K562 (cell line): Measurements from ENCODE around the gene RAB2B. TPM values are rescaled to one million over a fixed set of nuclear protein-coding genes. Genes with fewer than 3 reads are reported as not detected.
A peak's percentile ranks its signal among the peaks of the same experiment; 100 is the strongest.

Experiments used
- ATAC-seq: fragments of 200-7000 bp; cut with Tn5 transposase; 3 replicates; pipeline ENCODE4 v1.9.1; 2020; ENCODE audit warnings: moderate library complexity
- BruUV-seq: library from RNA; stranded (reverse); fragments of 400-500 nt; replicated peaks from 2 replicates; lab custom pipeline; 2021; lab: Mats Ljungman, UMichigan
- CTCF ChIA-PET: fragments of 300-600 bp; formaldehyde crosslinking; extraction: SDS; loops from one replicate; lab custom pipeline; 2021; ENCODE audit warnings: low intra/inter-chr PET ratio; lab: Yijun Ruan, JAX
- POLR2A ChIA-PET: fragments of 300-600, 350-650 bp; sonication (Branson Sonifier 250); formaldehyde crosslinking; extraction: SDS; loops from one replicate; lab custom pipeline; 2021; ENCODE audit warnings: antibody characterized with exemption, inconsistent platforms; lab: Yijun Ruan, JAX
- DNase-seq, 4 experiments: peaks; one replicate each; pipeline versions ENCODE4 v3.0.0 to v3.0.0-alpha.2; 2011 to 2018; ENCODE audit warnings: low spot score in 3 of 4, mixed read lengths in 3 of 4; ENCODE audit errors: extremely low read depth in 1 of 4
- FAIRE-seq: peaks from 2 replicates; lab custom pipeline; 2011; peaks lifted over from hg19 to GRCh38; lab: Jason Lieb, UNC
- H2AFZ ChIP-seq: 2 replicates; pipeline ENCODE4 v1.6.0; 2011; ENCODE audit warnings: low read depth, low read length, control low read depth, inconsistent platforms
- H3K27ac ChIP-seq: fragments of 200-600 bp; 3 replicates; pipeline ENCODE4 v1.8.0; 2011; ENCODE audit warnings: low read depth, mild to moderate bottlenecking, control low read depth, inconsistent platforms, low read length, moderate library complexity, mixed read lengths; ENCODE audit errors: extremely low read depth
- H3K27me3 ChIP-seq, 2 experiments: fragments of 300-600 bp in 1 of 2; 2 replicates in 1 of 2; 3 replicates in 1 of 2; pipeline versions ENCODE4 v1.6.0 to v1.8.0; 2011; ENCODE audit warnings: inconsistent platforms in 2 of 2, low read length in 2 of 2, mild to moderate bottlenecking in 1 of 2, mixed read lengths in 1 of 2, moderate library complexity in 1 of 2; ENCODE audit not compliant: control insufficient read depth in 2 of 2, insufficient read depth in 2 of 2
- H3K36me3 ChIP-seq: fragments of 300-600 bp; 3 replicates; pipeline ENCODE4 v1.8.0; 2011; ENCODE audit warnings: mild to moderate bottlenecking, low read length, inconsistent platforms; ENCODE audit not compliant: control insufficient read depth, insufficient read depth
- H3K4me1 ChIP-seq, 2 experiments: fragments of 200-600 bp in 1 of 2; replicated peaks in 1 of 2; 2 replicates in 1 of 2; 3 replicates in 1 of 2; pipeline versions ENCODE4 v1.5.1 to v1.8.0; 2011; ENCODE audit warnings: inconsistent platforms in 2 of 2, low read length in 2 of 2, mild to moderate bottlenecking in 1 of 2, mixed read lengths in 1 of 2, moderate library complexity in 1 of 2; ENCODE audit not compliant: control insufficient read depth in 2 of 2, insufficient read depth in 2 of 2
- H3K4me2 ChIP-seq: 2 replicates; pipeline ENCODE4 v1.6.1; 2011; ENCODE audit warnings: low read length, control low read depth, inconsistent platforms, mixed read lengths; ENCODE audit not compliant: insufficient read depth
- H3K4me3 ChIP-seq: fragments of 200-600 bp; sonication (generic), shearing (Covaris generic); 2 replicates; pipeline ENCODE4 v1.5.1; 2016; ENCODE audit warnings: control low read depth, inconsistent platforms
- H3K79me2 ChIP-seq: fragments of 200-600 bp; 3 replicates; pipeline ENCODE4 v1.8.0; 2011; ENCODE audit warnings: low read length, inconsistent platforms; ENCODE audit not compliant: control insufficient read depth, insufficient read depth
- H3K9ac ChIP-seq, 2 experiments: 2 replicates each; pipeline versions ENCODE4 v1.6.0 to v1.6.1; 2011; ENCODE audit warnings: low read depth in 2 of 2, low read length in 2 of 2, control low read depth in 1 of 2, inconsistent platforms in 1 of 2, mild to moderate bottlenecking in 1 of 2, mixed read lengths in 1 of 2; ENCODE audit not compliant: insufficient read depth in 1 of 2
- H3K9me1 ChIP-seq: one replicate; pipeline ENCODE4 v1.6.0; 2011; ENCODE audit warnings: inconsistent platforms, mild to moderate bottlenecking, low read length, moderate library complexity; ENCODE audit not compliant: control insufficient read depth, insufficient read depth
- H3K9me3 ChIP-seq: replicated peaks from 2 replicates; pipeline ENCODE4 v1.5.1; 2011; ENCODE audit warnings: low read depth, low read length, inconsistent platforms; ENCODE audit not compliant: control insufficient read depth, insufficient read depth
- H4K20me1 ChIP-seq: replicated peaks from 2 replicates; pipeline ENCODE4 v1.6.1; 2011; ENCODE audit warnings: low read length, inconsistent platforms, mixed read lengths; ENCODE audit not compliant: control insufficient read depth, insufficient read depth
- ARID3A ChIP-seq: IDR thresholded peaks from 2 replicates; pipeline ENCODE4 v1.6.1; 2012; ENCODE audit warnings: low read depth, low read length, improper control_type of control experiment, borderline replicate concordance
- CTCF ChIP-seq, 3 experiments: IDR thresholded peaks in 2 of 3; conservative IDR thresholded peaks in 1 of 3; 2 replicates each; pipeline ENCODE4 v1.5.1; 2011 to 2012; ENCODE audit warnings: low read length in 3 of 3, mild to moderate bottlenecking in 3 of 3, control low read depth in 2 of 3, improper control_type of control experiment in 1 of 3, inconsistent platforms in 1 of 3, low read depth in 1 of 3, mixed read lengths in 1 of 3, moderate library complexity in 1 of 3; ENCODE audit not compliant: insufficient read depth in 2 of 3
- DEAF1 ChIP-seq: fragments of 450-650 bp; formaldehyde crosslinking; IDR thresholded peaks from 2 replicates; pipeline ENCODE4 v1.4.0; 2020; ENCODE audit warnings: mild to moderate bottlenecking, moderate library complexity
- NR2C2 ChIP-seq, 2 experiments: fragments of 200-800 bp in 1 of 2; sonication (Bioruptor generic) in 1 of 2; sonication (generic) in 1 of 2; formaldehyde crosslinking in 1 of 2; IDR thresholded peaks; 2 replicates each; pipeline versions ENCODE4 v1.6.1 to v1.8.0; 2016 to 2022; ENCODE audit warnings: mild to moderate bottlenecking in 1 of 2, missing compliant biosample characterization in 1 of 2, missing genetic modification characterization in 1 of 2, missing genetic modification reagents in 1 of 2
- POLR2G ChIP-seq: fragments of 200-400 bp; formaldehyde crosslinking; IDR thresholded peaks from 2 replicates; pipeline ENCODE4 v1.6.1; 2017; ENCODE audit warnings: low read depth, mild to moderate bottlenecking, antibody characterized with exemption, low read length, moderate library complexity
- SAFB ChIP-seq: fragments of 200-400 bp; formaldehyde crosslinking; IDR thresholded peaks from 2 replicates; pipeline ENCODE4 v1.6.1; 2017; ENCODE audit warnings: low read depth, low read length, borderline replicate concordance
- SIN3A ChIP-seq, 2 experiments: fragments of 150-350 bp in 1 of 2; IDR thresholded peaks; 2 replicates each; pipeline ENCODE4 v1.6.1; 2011 to 2016; ENCODE audit warnings: borderline replicate concordance in 2 of 2, low read depth in 2 of 2, low read length in 2 of 2, mild to moderate bottlenecking in 2 of 2, moderate library complexity in 2 of 2; ENCODE audit not compliant: control insufficient read depth in 1 of 2
- SMC3 ChIP-seq: conservative IDR thresholded peaks from 2 replicates; pipeline ENCODE4 v1.6.1; 2011; ENCODE audit warnings: low read depth, low read length, improper control_type of control experiment; ENCODE audit not compliant: insufficient read depth
- WGBS: fragments of 100-300 bp; shearing (Covaris generic); methylation state at CpG from one replicate; pipeline ENCODE4 v1.1.6; 2016; ENCODE audit warnings: low coverage, mixed read lengths; ENCODE audit not compliant: insufficient coverage; ENCODE audit errors: missing lambda C conversion rate; 5-methylcytosine and 5-hydroxymethylcytosine counted together
- in situ Hi-C: fragments of 300-500 bp; cut with MboI; formaldehyde crosslinking; loops from 4 replicates; pipeline ENCODE4 v1.15.0; 2018; ENCODE audit warnings: inconsistent platforms, mixed read lengths
- intact Hi-C: fragments of 100-400 bp; cut with micrococcal nuclease; formaldehyde crosslinking; loops from 2 replicates; pipeline ENCODE4 v1.14.2; 2022
- polyA plus RNA-seq, 8 experiments: library from polyadenylated mRNA; depleted of rRNA in 4 of 8; stranded (reverse) in 5 of 8; unstranded in 3 of 8; fragments of >200 nt; fragmentation: Nextera tagmentation in 2 of 8; fragmentation: Illumina TruSeq in 1 of 8; extraction: Ambion mirVana in 2 of 8; extraction: Trizol in 1 of 8; gene quantifications; 2 replicates each; pipeline versions ENCODE4 v1.2.1 to v1.2.3, GENCODE V29; 2011 to 2014; ENCODE audit warnings: inconsistent platforms in 1 of 8, missing spikeins in 1 of 8
- total RNA-seq, 7 experiments: library from RNA; depleted of rRNA in 6 of 7; stranded (reverse); fragments of >200 nt in 6 of 7; fragmentation: Illumina TruSeq in 2 of 7; extraction: Trizol in 2 of 7; gene quantifications; 2 replicates each; pipeline versions ENCODE4 v1.2.1 to v1.2.3, GENCODE V29; 2011 to 2021; ENCODE audit warnings: low replicate concordance in 1 of 7

RAB2B gene
- total and polyA plus RNA-seq, 9 of the 15 experiments (the other 6 are each of a cell fraction or from before 2014, with no cell fraction given): 4.6 to 19.8 (median 9.8) TPM

- CTCF ChIA-PET: interaction anchor here (0.9 to 2.1 kb wide), 2 partner anchors 21 to 59 kb away, joined by 3 to 24 read pairs; no protein-coding TSS in a partner anchor
- Histone ChIP-seq H3K4me1 (no peaks in the 10 kb centered on the region), H3K79me2 (no peaks in the 10 kb centered on the region; the same call in 2 of the 3 replicates), H3K4me3 (no peak overlapping the region), H3K27ac (no peak overlapping the region), H4K20me1 (no peaks in the 10 kb centered on the region; the same call in 1 of the 2 replicates), H2AFZ (no peak overlapping the region), H3K9me1 (no peaks in the 10 kb centered on the region), H3K27me3 (no peaks in the 10 kb centered on the region), H3K4me2 (no peak overlapping the region), H3K36me3 (peaks cover 90% of the 10 kb centered on the region), H3K9ac (no peak overlapping the region), H3K9me3 (no peaks in the 10 kb centered on the region)
- BruUV-seq: no TSS peak
- POLR2A ChIA-PET: interaction anchor here (1.1 to 1.2 kb wide), 4 partner anchors 10 to 17 kb away, joined by 3 to 5 read pairs (median 4); partner anchors contain the start of gene METTL3
- DNase-seq: peak; percentile 39 to 58 (median 44)
- WGBS: 63% methylated on average over 5 of the region's 5 CpGs
- in situ Hi-C loops: no loop called here
- peak; percentile 59 for FAIRE-seq
- ATAC-seq: peak; percentile 78
- intact Hi-C loops: loop anchor here (1.0 kb wide), 1 partner anchor 58 kb away; no protein-coding TSS in a partner anchor
- 0 out of 2 replicates have a peak, but pooled peaks have one; percentile 38 for TF ChIP-seq DEAF1 (CRISPR knock-in tag)
- peak; percentile 38; the same call in 1 of the 2 replicates for TF ChIP-seq SMC3
- TF ChIP-seq NR2C2 (CRISPR knock-in tag; IDR thresholded peaks at IDR 0.05): no peak
- TF ChIP-seq NR2C2 (tag; IDR thresholded peaks at IDR 0.05): no peak
- TF ChIP-seq POLR2G: peak; percentile 19; the same call in 1 of the 2 replicates
- peak; percentile 51; the same call in 1 of the 2 replicates for TF ChIP-seq ARID3A
- no peak for TF ChIP-seq SIN3A (IDR thresholded peaks at IDR 0.05; ENCODE audit: borderline replicate concordance in 2 of 2, control insufficient read depth in 1 of 2, low read depth in 2 of 2, low read length in 2 of 2)
- no peak for TF ChIP-seq SAFB
- TF ChIP-seq CTCF (IDR thresholded peaks at IDR 0.05 in 2 of 3, conservative IDR thresholded peaks at IDR 0.05 in 1 of 3; ENCODE audit: insufficient read depth in 2 of 3, low read depth in 1 of 3, low read length in 3 of 3): peak; percentile 36 to 60 (median 54); a peak in 4 of 6 replicates
These were observed 22.1 kb upstream of the RAB2B start for GRCh38 chr14:21498540-21499526.
